LNCaP clone FGC (cell line): Measurements from ENCODE around the gene ZMYM4.
A peak's percentile ranks its signal among the peaks of the same experiment; 100 is the strongest.

ENCODE experiments used
- DNase-seq: peaks from one replicate; pipeline ENCODE4 v3.0.0-alpha.2; 2011; ENCODE audit warnings: low read depth
- H3K4me3 ChIP-seq: 2 replicates; pipeline ENCODE4 v1.5.1; 2011; ENCODE audit warnings: mild to moderate bottlenecking, low read depth, low read length, control low read depth
- CTCF ChIP-seq: IDR thresholded peaks from 2 replicates; pipeline ENCODE4 v1.5.1; 2012; ENCODE audit warnings: mild to moderate bottlenecking; ENCODE audit not compliant: control insufficient read depth, insufficient read depth; ENCODE audit errors: extremely low read depth

ZMYM4 gene

GRCh38 chr1:35437200-35437599, 168.7 kb downstream of the ZMYM4 start:
- DNase-seq = no peak
- H3K4me3 ChIP-seq = no peak overlapping the region
- no peak for TF ChIP-seq CTCF

- no peak for TF ChIP-seq CTCF
- no peak overlapping the region for H3K4me3 ChIP-seq
- no peak for DNase-seq
Observed at GRCh38 chr1:35439626-35440025, 171.1 kb downstream of the ZMYM4 start.

- no peak for TF ChIP-seq CTCF
- H3K4me3 ChIP-seq = no peak overlapping the region
- DNase-seq = no peak
Observed at GRCh38 chr1:35441926-35442579, 173.5 kb downstream of the ZMYM4 start.

GRCh38 chr1:35442734-35443133, 174.2 kb downstream of the ZMYM4 start:
- H3K4me3 ChIP-seq = no peak overlapping the region
- DNase-seq = no peak
- no peak for TF ChIP-seq CTCF

GRCh38 chr1:35443768-35444518, 175.4 kb downstream of the ZMYM4 start:
- peak; percentile 41 for TF ChIP-seq CTCF
- H3K4me3 ChIP-seq = no peak overlapping the region
- DNase-seq = no peak

- no peak overlapping the region for H3K4me3 ChIP-seq
- no peak for DNase-seq
- no peak for TF ChIP-seq CTCF
Observed at GRCh38 chr1:35444519-35444774, 175.9 kb downstream of the ZMYM4 start.

- no peak overlapping the region for H3K4me3 ChIP-seq
- no peak for DNase-seq
- TF ChIP-seq CTCF = no peak
Observed at GRCh38 chr1:35447278-35447677, 178.8 kb downstream of the ZMYM4 start.
